ENCODE results near the gene PEPD.

PEPD gene

GRCh38 chr19:33471111-33471996 lies 50.2 kb downstream of the PEPD start:
- DNase-seq: no peak

DNA sequence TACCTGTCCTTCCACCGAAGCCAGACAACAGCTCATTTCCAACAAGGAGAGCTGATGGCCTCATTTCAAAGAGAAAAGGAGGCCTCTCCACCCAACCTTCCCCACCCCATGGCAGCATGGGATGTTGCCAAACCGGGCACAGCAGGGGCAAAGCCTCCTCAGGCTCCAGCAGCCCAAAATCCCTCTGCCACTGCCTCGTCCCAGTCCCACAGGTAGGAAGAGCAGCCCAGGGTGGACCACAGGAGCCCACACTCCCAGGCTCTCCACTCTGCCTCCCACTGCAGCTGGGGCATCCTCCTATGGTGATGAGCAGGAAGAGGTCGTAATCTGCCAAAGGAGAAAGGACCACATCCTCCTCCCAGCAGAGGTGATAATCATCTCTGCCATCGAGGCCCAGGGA lies 50.9 kb downstream of the PEPD start:
- no peak for DNase-seq

DNA sequence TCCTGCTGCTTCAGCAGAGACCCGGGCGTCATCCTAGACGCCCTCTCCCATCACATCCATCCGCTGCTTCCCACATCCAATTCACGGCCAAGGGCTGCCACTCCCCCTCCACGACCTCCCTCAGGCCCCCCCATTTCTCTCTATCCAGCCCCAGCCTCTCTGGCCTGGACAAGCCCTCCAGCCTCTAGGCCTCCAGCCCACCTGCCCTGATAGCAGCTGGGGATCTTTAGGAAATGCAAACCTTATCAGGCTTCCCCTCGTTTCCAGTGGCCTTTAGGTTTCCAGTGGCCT lies 51.6 kb downstream of the PEPD start:
- DNase-seq: no peak

GRCh38 chr19:33469171-33470039 lies 52.2 kb downstream of the PEPD start:
- DNase-seq: no peak

DNA sequence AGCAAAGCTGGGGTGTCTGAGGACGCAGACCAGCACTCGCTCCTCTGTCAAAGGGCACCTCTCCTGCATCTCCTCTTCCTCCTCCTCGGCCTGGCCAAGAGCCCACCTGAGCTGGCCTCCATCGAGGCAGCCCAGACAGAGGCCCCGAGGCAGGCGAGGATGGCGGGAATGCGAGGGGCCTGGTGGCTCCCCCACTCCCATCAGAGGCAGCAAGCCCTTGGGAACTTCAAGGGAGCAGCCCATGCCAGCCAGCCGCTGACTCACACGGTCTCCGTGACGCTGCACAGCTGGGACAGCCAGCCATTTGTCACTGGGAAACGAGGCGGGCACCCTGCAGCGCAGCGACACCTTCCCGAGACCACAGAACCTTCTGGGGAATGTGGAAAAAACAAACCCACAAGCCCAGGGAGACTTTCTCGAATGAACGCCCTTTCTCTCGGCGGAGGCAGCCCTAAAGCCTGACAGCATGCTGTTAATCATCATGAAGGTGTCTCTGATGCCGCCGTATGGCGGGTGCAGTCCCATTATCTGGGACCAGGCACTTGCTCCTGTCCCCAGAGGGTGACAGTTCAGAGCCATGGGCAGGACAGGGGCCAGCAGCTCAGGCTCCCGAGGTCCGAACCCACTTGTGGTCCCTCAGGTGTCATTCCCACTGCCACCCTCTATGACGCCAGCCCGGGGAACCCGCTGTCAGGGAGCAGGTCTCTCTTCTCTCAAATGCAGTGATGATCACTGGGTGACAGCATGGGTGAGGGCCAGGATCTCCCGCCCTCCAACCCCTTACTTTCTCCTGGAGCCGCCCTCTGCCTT lies 53.0 kb downstream of the PEPD start:
- no peak for DNase-seq

DNA sequence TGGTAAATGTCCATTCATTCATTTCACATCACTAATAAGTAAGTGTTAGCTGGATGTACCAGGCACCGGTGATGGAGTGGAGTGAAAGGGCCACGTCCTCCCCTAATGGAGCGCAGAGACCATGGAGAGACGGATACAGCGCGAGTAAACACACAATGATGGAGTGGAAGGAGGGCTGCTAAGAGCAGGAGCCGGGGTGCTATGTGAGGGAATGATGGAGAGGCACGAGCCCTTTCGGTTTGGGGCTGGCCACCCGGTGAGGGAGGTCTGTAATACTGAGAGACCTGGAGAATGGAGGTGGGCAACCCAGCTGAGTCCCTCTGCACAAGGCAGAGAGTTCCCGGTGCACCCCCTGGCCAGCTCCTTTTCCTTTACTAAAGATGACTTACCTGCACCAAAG lies 53.7 kb downstream of the PEPD start:
- DNase-seq: no peak

DNA sequence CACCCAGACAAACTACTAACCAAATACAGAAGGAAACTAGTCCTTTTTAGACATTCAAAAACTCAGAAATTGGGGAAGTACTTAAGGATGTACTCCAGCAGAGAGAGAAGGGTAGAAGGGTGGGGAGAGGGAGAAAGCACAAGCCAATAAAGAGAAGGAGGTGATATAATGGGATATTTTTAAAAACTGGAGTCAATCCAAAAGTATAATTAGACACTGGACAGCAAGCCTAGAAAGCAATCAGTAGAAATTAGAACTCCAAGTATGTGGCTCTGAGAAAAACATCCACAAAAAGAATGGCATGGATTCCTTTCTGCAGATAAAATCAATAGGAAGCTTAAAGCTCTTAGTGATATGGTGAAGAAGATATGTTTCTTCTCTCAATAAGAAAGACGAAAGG lies 55.8 kb downstream of the PEPD start:
- DNase-seq: no peak

- no peak for DNase-seq
Measured at GRCh38 chr19:33465371-33465770, 56.2 kb downstream of the PEPD start.

- no peak for DNase-seq
Measured at GRCh38 chr19:33464733-33465115, 56.9 kb downstream of the PEPD start.

GRCh38 chr19:33464010-33464732 lies 57.4 kb downstream of the PEPD start:
- DNase-seq: no peak

DNA sequence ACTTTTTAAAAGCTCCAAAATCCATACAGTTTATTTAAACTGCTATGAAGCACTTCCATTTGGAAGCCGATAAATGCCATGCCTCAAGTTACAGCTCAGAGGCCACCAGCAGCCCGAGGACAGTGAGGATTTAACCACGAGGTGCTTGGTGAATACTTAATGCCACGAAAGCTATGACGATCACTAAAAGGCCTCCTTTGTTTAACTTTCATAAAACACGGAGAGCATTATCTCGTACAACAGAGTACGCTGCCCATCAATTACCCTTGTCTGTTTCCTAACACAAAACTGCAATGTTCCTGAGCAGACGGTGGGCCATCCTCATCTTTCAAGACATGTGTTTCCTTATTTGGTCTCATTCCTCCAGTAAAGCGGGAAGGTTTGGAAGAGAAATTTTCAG lies 58.4 kb downstream of the PEPD start:
- DNase-seq: no peak

GRCh38 chr19:33462112-33462791 lies 59.3 kb downstream of the PEPD start:
- no peak for DNase-seq

- no peak for DNase-seq
Measured at GRCh38 chr19:33461256-33462111, 60.1 kb downstream of the PEPD start.

DNA sequence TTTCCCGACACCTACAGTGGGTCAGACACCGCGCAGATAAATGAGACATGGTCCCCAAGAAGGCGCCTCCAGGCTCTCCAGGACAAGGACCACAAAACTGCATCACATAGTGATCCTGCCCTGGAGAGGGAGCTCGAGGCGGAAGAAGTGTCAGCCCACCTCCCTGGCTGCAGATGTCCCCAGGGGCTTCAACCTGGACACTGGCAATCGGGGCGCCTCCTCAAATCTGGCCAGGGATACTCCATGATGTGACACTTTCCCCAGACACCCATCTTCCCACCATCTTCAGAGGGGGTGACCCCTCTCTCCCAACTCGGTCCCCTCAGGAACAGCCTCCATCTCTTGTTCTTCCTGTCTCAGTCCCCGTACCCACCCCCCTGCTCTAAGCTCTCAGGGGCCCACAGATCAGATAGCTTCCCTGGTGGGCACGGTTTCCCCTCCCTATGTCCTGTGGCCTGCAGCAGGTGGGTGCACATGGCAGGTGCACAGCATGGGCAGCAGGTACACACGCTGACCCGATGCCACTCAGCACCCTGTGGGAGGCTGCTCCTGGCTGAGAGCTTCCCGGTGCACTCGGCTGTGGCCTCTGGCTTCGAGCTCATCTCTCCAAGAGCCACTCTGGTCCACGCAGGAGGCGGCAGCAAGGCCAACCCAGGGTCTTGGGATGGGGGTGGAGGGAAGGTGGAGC lies 61.2 kb downstream of the PEPD start:
- no peak for DNase-seq

DNA sequence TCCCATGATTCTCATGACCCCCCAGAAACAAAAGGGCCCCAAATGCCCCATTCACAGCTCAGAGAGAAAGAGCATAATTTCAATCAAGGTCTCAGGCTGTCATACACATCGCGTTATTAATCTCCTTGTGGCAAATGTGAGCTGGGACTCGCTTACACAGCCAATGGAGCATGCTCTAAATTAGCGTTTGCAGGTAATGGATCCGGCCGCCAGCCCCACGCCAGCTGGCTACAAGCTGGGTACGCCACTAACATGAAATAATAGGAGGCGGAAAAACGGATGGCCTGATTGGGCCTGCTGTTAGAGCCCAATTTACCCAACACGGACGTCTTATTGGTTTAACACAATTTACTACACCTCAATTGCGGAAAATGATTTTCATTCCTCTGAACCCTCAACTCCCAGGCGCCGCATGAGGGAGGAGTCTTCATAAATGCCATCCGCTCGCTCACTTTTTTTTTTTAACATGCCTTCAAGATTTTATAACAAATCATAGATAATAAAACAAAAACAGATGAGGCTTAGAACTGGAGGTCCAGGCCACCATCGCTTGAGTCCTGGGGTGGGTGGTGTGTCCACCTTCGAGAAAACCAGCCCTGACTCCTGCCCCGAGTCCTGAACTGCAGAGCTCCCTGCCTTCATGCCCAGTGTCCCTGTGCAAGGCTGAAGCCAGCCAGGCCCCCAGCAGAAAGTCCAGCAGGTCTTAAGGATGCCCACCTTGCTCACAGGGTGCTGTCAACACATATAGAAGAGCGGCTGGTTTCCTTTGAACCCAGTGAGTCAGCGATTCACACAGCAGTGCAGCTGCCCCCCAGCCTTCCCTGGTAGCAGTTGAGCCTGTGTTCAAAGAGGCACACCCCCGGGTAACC lies 62.1 kb downstream of the PEPD start:
- no peak for DNase-seq

DNA sequence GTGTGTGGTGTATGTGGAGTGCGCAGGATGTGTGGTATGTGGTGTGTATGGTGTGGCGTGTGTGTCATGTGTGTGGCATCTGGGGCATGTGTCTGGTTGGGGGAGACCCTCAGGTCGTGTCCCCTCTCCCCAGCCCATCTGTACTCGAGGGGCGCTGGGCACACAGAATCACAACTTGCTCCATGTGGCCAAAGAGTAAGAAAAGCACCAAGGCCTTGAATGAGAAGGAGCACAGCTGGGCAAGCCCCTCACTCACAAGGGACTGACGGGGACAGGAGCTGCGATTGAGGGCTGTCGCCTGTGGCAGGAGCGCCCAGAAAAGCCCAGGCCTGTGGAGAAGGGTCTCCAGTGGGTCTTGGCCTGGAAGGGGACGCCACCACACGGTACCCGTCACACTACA lies 62.8 kb downstream of the PEPD start:
- DNase-seq: no peak

- DNase-seq: no peak
Measured at GRCh38 chr19:33458171-33458633, 63.4 kb downstream of the PEPD start.

DNA sequence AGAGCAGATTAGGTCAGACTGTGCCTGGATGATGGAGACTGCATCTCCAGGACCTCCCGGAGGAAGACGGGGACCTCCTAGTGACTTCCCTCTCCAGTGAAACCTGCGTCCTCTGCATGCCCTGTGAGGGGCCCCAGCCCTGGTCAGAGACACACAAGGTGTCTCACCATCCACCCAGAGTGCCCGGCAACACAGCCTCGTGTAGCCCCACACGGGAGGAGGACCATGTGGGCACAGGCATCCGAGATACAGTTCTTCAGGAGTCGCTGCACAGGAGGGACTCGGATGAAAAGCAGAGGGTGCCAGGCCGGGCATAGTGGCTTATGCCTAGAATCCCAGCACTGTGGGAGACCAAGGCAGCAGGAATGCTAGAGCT lies 64.8 kb downstream of the PEPD start:
- DNase-seq: no peak

DNA sequence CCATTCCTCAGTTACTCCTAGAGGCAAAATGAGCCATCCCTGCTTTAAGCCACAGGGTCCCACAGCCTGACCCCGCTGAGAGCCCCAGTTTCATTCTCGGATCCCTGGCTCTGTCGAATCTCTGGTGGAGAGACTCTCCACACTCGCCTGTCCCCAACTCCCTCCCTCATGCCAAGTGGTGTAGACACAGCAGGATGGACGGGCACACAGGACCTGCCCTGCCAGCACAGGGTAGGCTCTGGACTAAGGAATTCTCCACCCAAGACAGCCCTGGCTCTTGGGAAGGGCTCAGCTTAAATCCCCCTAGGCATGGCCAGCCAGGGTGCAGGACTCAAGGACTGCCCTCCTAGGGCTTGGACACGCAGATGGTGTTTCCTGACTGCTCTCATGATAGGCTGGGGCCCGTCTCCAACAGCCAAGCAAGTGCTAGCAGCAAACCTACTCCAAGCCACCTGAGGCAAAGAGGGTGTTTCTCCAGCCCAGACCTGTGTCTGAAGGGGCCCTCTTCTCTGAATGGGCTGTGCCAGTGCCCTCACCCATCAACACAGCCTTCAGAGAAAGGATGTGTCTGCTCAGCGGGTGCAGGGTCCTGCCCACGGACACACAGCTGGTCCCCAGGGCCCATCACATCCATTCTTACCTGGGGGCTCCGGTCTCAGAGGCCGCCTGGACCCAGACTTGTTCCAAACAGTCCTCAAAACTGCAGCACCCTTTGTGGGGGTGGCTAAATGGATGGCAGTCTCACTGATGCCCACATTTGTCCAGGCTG lies 65.3 kb downstream of the PEPD start:
- peak; percentile 4 for DNase-seq
